ACHN (cell line): ENCODE measurements around the gene SLC2A10.

Experiments
- DNase-seq: peaks from one replicate; pipeline ENCODE4 v3.0.0-alpha.2; 2015
- in situ Hi-C: cut with HindIII; loops from 2 replicates; pipeline ENCODE4 v1.10.0; 2017; ENCODE audit warnings: low sequenced_read_pairs, low pct_ligation_motif_present, low pct_unique_long_range_greater_than_20kb

SLC2A10 gene

DNA sequence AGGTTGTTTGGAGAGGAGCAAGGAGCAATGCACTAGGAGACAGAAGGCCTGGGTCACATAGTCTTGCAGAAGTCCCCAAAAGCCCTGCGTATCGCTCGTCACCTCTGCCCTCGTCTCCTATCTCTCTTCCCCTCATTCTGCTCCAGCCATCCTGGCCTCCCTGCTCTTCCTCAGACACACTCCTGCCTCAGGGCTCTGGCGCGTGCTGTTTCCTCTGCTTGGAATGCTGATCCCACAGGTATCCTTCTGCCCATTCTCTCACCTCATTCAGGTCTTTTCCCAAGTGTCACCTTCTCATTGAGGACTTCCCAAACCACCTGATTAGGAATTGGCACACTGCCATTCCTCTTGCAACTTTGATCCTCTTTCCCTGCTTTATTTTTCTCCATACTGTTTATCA is 9.0 kb upstream of the SLC2A10 start:
- in situ Hi-C loops: no loop called here
- no peak for DNase-seq

DNA sequence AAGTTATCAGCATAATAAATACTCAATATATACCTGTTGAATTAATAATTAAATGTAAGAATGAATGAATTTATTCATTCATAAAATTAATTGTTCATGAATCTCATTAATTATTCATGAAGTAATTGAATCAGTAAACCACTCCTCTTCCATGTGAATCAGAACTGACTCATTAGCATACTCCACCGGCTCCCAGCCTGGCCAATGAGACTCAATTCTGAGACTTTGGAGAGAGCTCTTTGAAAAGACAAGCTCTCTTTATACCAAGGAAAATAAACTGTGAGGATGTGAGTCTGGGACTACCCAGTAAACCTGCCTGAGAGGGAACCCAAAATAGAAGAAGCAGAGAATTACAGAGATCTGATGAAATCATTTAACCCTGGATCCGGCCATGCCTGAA is 8.4 kb upstream of the SLC2A10 start:
- DNase-seq: no peak
- in situ Hi-C loops: no loop called here

- in situ Hi-C loops: no loop called here
- DNase-seq: no peak
Measured at GRCh38 chr20:46701556-46701955, 7.9 kb upstream of the SLC2A10 start.

- no peak for DNase-seq
- in situ Hi-C loops: no loop called here
Measured at GRCh38 chr20:46701986-46702385, 7.5 kb upstream of the SLC2A10 start.

GRCh38 chr20:46702447-46703203 is 6.8 kb upstream of the SLC2A10 start:
- in situ Hi-C loops: no loop called here
- DNase-seq: no peak

DNA sequence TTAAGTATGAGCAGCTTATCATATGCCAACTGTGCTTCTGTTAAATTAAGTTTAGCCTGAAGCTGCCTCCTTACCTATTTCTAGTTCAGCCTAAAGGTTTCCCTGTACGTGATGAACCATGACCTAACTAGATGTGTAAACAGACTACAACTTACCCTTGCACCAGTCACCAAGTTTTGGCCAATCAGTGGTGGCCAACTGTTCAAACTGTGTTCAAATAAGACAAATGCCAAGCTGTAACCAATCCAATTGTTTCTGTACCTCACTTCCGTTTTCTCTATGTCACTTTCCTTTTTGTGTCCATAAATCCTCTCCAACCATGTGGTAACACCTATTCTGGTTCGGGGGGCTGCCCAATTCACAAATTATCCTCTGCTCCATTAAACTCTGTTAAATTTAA is 6.0 kb upstream of the SLC2A10 start:
- in situ Hi-C loops: no loop called here
- DNase-seq: no peak

DNA sequence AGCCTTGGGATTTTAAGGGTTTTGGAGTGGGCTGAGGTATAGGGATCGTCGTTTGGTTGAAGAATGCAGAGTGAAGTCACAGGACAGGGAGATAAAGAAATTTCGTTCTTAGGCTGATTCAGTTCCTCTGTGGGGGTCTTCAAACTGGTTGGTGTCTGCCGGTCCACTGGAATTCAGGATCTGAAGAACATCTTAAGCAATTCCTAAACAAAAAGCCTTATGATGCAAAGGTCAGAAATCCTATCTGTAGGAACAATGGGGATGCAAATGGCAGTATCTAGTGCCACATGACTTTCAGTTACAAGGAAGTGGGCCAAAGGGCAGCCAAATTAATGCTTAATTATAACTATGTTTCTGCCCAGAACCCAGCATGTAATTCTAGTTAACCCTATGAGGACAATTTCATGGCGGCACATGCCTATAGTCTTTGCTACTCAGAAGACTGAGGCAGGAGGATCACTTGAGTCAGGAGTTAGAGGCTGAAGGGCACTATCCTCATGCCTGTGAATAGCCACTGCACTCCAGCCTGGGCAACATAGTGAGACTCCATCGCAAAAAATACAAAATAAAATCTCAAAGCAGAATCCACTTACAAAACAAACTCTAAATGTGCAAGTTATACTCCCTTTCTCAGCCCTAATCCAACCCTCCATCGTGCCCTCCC is 4.6 kb upstream of the SLC2A10 start:
- DNase-seq: no peak
- in situ Hi-C loops: no loop called here

- no peak for DNase-seq
- in situ Hi-C loops: no loop called here
Measured at GRCh38 chr20:46705378-46705729, 4.1 kb upstream of the SLC2A10 start.

DNA sequence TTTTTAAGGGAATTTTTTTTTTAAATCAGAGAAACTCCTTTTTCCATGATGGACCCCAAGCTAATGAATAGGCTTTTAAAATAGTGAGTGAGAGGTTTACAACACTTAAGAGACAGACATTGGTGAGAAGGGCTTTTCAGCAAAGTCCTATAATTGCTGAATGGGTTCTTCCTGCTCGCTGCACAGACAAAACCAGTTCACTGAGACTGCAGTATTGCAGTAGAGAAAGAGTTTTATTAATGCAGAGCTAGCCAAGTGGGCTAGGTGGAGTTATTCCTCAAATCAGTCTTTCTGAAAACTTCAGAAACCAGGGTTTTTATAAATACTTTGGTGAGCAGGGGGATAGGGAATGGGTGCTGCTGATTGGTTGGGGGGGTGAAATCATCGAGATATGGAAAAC is 3.2 kb upstream of the SLC2A10 start:
- DNase-seq: no peak
- in situ Hi-C loops: no loop called here

GRCh38 chr20:46708172-46708860 is 1.1 kb upstream of the SLC2A10 start:
- no peak for DNase-seq
- in situ Hi-C loops: no loop called here

DNA sequence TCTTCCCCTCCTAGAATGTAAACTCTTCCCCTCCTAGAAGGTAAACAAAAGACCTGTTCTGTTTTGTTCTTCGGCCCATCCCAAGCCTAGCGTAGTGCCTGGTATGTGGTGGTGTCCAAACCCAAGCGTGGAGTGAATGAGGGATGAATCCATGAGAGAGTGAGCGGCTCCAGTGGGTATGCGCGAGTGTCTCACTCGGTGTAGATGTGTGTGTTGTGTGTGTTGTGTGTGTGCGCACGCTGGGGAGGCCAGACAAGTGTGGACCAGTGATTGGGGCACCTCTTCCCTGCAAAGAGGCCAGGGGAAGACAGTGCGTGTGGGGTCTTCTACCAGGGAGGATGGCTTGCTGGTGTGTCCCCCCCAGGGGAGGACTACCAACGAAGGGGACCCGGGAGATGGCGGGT is 392 bp upstream of the SLC2A10 start:
- DNase-seq: no peak
- in situ Hi-C loops: no loop called here

GRCh38 chr20:46710153-46710913 is 884 bp downstream of the SLC2A10 start:
- in situ Hi-C loops: no loop called here
- DNase-seq: no peak

DNA sequence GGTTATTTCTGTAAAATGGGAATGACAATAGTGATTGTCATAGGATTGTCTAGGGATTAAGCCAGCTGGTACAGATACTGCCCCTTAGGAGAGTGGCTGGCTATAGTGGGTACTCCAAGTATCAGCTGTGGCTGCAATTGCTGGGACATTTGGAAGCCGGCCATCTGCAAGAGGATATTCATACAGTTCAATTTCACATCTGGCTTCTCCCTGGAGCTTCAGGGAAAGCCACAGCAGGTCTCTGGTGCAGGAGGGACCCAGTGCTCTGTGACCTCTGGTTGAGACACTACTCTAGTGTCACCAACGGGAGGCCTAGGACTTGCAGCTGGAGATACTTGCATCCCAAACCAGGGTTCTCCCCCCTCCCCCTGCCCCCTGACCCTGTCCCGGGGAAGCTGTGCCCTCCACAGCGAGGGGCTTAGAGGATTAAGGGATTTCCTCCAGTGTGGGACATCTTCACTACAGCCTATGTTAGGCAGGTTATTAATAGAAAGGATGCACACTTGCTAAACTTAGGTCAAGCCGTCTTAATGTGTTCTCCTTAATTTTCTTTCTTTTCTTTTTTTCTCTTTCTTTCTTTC is 2.7 kb downstream of the SLC2A10 start:
- in situ Hi-C loops: no loop called here
- no peak for DNase-seq

DNA sequence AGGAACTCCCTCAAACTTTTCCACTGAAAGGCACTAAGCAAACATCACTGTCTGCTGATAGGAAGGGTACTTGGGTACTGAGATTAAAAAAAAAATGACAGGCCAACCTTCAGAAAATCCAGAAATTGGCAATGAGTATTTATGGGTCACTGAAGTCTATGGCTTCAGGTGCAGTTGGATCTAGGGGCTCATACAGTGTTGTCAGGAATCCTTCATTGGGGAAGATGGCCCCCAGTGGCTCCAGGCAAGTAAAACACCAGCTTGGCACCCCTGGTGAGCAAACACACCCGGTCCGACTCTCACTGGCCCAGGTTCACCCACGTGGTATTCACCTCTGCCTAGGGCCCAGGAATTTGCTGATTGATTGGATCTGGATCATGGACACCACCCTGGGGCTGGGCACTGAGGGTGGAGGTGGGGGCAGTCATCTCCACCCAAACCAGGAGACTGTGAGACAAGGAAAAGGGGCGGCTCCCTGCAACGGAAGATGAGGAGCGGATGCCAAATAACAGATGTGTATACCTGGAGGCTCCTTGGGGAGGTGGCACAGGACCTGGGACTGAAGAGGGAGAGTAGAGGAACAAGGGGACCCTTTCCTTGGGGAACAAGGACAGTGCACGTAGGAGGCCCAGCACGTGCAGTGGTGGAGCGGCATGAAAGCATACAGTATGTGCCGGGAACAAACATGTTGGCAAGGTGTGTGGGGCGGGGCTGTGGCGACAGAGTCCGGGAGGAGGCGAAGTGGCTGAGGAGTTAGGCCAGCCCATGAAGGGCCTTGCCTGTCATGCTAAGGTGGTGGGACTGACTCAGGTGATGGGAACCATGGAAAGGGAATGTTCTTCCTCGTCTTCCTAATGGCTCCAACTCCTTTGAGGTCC is 4.7 kb downstream of the SLC2A10 start:
- in situ Hi-C loops: no loop called here

DNA sequence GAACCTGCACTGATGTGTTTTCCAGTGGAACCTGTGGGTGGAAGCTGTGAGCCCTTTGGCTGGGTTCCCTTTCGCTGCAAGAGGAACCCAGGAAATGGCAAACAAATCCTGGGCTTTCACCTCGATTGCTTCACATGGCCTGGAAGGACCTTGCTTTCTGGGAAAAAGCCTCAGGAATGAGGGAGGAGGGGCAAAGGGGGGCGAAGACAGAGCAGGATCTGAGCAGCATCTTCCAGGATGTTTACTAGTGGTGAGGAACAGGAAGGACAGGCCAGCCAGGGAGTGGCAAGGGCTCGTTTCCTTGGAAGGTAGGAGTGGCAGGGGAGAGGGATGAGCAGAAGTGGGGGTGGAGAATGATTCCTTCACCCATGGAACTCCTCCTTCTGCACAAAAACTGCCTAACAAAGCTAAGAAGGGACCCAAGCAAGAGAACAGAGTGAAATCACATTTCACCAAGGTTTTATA is 5.9 kb downstream of the SLC2A10 start:
- in situ Hi-C loops: no loop called here
- no peak for DNase-seq

More for the DNA sequence above, 4.7 kb downstream of the SLC2A10 start:
- DNase-seq: no peak

- DNase-seq: no peak
- in situ Hi-C loops: no loop called here
Measured at GRCh38 chr20:46717818-46718541, 8.5 kb downstream of the SLC2A10 start.

DNA sequence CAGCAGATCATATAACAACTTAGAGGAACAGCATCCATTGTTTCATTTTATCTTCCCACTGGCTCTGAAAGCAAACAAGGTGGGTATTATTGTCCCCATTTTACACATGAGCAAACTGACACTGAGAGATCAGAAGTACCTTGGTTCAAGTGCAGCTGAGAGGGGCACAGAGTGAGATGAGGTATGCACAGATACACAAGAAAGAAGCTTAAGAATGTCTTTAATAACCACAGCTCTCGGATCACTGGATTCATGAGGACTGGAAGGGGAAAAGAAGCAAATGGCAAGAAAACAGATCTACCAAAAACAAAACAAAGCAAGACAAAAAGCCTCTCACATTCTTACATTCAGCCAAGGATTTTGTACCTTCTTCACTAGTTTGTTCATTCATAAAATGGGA is 10.6 kb downstream of the SLC2A10 start:
- no peak for DNase-seq
- in situ Hi-C loops: no loop called here
